Heart left ventricle (tissue), 13 donors: ENCODE results near the gene SRSF5.

ENCODE experiments used
- POLR2A ChIP-seq, 2 donors: fragments of 450-650 bp; IDR thresholded peaks; one replicate each; pipeline ENCODE4 v1.6.1; 2017; ENCODE audit warnings: antibody characterized with exemption in 2 of 2, mild to moderate bottlenecking in 2 of 2, moderate library complexity in 2 of 2
- TF ChIP-seq, protein P1 (sequence below), 12 donors: fragments of 200-600 bp; sonication (generic) in 4 of 12; IDR thresholded peaks; one replicate each; pipeline versions ENCODE4 v1.5.0 to v1.8.0; 2018 to 2022; ENCODE audit warnings: antibody characterized with exemption in 12 of 12, mild to moderate bottlenecking in 5 of 12
- donor health status: ischemic (EF 13 %, LVEDD 7.1; RV severe dilation, severe dysfunction).
- donor health status: DM: no; HTN: yes; CAD: no.
- donor health status: DM: no; HTN: no; CAD: no.
- donor health status: ischemic (EF 25% LVEDD 6.9; RV normal size, moderate dysfunction).
- donor health status: ischemic (EF 25% LVEDD 5.7; RV mildly dilated, moderate dysfunction).
- donor health status: ischemic (EF 35%, LVEDD 5.7; RV mildly dilated, moderate dysfunction).
- donor health status: nonischemic (EF 11% LVEDD 7.7; RV severe dilation, severe dysfunction).
- donor health status: DM: yes; HTN: yes; CAD: no.
- donor health status: PGD.
- donor health status: ischemic (EF 29% LVEDD 5.4; RV normal size, mild dysfunction).
- donor health status: nonischemic (EF 23%, LVEDD 6.1; RV moderate dilation, normal function).

DNA sequence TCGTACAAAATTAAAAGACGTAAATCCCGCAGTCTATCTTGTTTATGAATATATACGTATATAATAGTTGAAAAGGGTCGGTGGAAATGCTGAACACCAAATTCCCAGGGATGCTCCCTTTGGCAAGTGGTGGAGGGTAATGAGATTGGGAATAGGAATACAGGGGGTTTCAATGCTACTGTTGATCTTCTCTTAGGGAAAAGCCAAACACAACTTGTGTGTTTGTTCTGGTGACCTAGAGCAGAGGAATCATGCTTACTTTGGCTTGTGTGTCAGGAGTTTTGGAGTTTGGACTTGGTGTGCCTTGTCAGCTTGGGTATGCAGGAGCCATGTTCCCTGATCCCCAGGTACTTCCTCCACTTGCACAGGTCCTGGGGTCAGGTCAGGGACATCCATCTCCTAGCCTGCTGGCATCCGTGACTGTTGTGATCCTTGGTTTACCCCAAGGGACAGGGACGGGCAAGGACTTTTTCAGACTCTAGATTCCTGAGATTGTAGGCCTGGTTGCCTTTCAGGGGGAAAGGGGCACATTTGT is 26.0 kb downstream of the SRSF5 start:
- TF ChIP-seq, protein P1, sequence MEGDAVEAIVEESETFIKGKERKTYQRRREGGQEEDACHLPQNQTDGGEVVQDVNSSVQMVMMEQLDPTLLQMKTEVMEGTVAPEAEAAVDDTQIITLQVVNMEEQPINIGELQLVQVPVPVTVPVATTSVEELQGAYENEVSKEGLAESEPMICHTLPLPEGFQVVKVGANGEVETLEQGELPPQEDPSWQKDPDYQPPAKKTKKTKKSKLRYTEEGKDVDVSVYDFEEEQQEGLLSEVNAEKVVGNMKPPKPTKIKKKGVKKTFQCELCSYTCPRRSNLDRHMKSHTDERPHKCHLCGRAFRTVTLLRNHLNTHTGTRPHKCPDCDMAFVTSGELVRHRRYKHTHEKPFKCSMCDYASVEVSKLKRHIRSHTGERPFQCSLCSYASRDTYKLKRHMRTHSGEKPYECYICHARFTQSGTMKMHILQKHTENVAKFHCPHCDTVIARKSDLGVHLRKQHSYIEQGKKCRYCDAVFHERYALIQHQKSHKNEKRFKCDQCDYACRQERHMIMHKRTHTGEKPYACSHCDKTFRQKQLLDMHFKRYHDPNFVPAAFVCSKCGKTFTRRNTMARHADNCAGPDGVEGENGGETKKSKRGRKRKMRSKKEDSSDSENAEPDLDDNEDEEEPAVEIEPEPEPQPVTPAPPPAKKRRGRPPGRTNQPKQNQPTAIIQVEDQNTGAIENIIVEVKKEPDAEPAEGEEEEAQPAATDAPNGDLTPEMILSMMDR (IDR thresholded peaks at IDR 0.05): no peak
- no peak for TF ChIP-seq POLR2A (IDR thresholded peaks at IDR 0.05)
